GM21723 (cell line): Measurements from ENCODE around the gene PIBF1.

ENCODE experiments used
- ATAC-seq: cut with Tn5 transposase; IDR thresholded peaks from one replicate; pipeline ENCODE4 v1.9.1; 2021; ENCODE audit warnings: mild to moderate bottlenecking, moderate library complexity; ENCODE audit not compliant: unreplicated experiment

PIBF1 gene

DNA sequence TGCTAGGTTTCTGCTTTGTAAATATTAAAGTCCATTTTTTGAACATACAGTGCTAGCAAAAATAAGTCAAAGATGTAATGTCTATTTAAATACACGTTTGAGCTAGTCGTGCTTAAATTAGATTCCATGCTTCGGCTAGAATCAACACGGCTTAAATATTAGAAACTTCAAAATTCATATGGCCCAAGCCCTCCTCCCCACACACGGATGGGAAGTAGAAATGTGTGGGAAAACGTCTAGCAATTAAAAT, 276.1 kb downstream of the PIBF1 start:
- ATAC-seq: no peak

- peak; percentile 27 for ATAC-seq
These were observed 276.5 kb downstream of the PIBF1 start for GRCh38 chr13:73058432-73058735.

GRCh38 chr13:73058736-73059459, 277.0 kb downstream of the PIBF1 start, which contains the start of gene KLF5:
Gene KLF5 (plus strand): TSS chr13:73059005. CDS start chr13:73059328, 323 bp downstream.
- ATAC-seq: peak; percentile 98

GRCh38 chr13:73059460-73060250, 277.7 kb downstream of the PIBF1 start:
- ATAC-seq: peak; percentile 43

DNA sequence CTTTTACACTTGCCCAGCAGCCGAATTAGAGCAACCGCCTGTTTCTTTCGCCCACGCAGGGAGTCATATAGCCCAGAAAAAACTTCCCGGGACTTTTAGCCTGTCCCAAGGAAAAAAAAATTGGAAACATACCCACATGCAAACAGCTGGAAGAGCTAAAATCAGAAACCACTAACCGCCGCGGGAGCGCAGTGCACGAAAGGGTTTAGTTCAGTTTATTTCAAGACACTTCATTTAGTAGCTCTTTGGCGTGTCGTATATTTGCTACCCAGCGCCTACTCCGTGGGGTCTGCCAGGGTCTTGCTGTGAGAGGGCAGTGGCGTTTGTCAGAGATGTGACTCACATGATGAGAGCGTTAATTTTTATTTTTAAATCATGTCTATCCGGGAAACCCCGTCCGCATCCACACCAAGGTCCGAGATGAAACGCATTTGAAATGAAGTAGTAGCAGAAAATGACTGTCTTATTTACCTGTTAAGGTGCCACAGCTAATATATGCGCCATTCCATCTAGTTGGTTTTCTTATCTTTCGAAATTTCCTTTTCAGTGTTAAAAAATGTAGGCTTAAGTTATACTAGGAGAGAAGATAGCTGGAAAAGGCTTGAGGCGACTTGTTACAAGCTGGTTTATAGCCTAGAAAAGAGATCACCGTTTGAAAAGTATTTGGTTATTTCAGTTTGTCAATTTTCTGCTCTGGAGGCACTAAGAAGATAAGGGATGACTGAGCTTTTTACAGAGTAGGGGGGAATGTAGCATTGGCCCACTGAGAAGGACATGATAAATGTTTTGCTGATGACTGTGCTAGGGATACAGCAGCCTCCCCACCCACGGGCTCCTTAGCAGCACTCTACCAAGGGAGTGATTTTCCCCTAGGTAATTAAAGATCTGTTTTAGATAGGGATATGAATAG, 278.6 kb downstream of the PIBF1 start:
- no peak for ATAC-seq

DNA sequence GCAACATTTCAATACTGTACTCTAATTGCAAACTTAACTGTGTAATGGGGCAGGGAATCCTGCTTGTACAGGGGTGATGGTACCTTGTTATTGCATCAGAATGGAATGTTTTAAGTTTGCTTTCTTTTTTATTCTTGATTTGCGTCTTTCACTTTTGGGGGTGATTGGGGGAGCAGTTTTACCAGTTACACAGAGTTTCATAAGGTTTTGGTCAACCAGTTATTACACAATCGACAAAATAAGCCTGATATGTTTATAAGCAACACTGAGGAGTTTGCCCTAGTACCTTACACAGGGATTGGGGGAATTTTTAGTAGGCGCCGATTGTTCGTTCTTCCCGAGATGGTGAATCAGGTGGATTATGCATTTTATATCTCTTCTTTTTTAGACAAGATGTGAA, 279.5 kb downstream of the PIBF1 start:
- no peak for ATAC-seq

GRCh38 chr13:73061876-73062275, 279.9 kb downstream of the PIBF1 start:
- ATAC-seq: no peak

- ATAC-seq: no peak
These were observed 280.5 kb downstream of the PIBF1 start for GRCh38 chr13:73062468-73062867.

- no peak for ATAC-seq
These were observed 281.2 kb downstream of the PIBF1 start for GRCh38 chr13:73063166-73063565.

DNA sequence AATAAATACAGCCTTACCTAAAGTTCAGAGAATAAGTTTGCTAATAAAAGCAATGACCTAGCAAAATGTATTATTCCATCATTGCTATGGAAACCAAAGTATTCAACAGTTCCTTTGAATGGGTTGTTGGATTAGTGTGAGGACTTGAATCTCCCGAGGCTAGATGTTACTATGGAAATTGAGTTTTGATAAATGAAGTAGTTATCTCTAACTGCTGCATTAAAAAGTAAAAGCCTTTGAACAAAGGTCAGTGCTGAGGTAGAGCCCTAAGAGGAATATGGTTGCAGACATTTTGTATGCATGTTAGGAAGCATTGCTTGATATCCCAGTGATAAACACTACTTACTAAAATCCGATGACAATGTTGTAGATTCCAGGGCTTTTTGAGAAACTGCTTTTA, 283.1 kb downstream of the PIBF1 start:
- no peak for ATAC-seq

GRCh38 chr13:73065665-73066340, 283.9 kb downstream of the PIBF1 start:
- ATAC-seq: no peak
